GM18951 (cell line): Measurements from ENCODE around the gene RND2.

Experiments
- POLR2A ChIP-seq: IDR thresholded peaks from 4 replicates; pipeline ENCODE4 v1.6.1; 2011; ENCODE audit warnings: mild to moderate bottlenecking; ENCODE audit not compliant: insufficient read length, insufficient read depth; ENCODE audit errors: extremely low read depth
- in situ Hi-C: fragments of 300-500 bp; cut with MboI; formaldehyde crosslinking; loops from one replicate; pipeline ENCODE4 v1.12.0; 2022; ENCODE audit warnings: low sequenced_read_pairs, mixed read lengths, inconsistent platforms; ENCODE audit not compliant: unreplicated experiment

Gene RND2

GRCh38 chr17:43056051-43056450 lies 31.0 kb downstream of the RND2 start:
- in situ Hi-C loops: no loop called here
- no peak for TF ChIP-seq POLR2A

GRCh38 chr17:43062984-43063638 lies 38.1 kb downstream of the RND2 start:
- no peak for TF ChIP-seq POLR2A
- in situ Hi-C loops: no loop called here

- in situ Hi-C loops: no loop called here
- TF ChIP-seq POLR2A: no peak
Observed at GRCh38 chr17:43068570-43069367, 43.7 kb downstream of the RND2 start.

GRCh38 chr17:43069368-43069898 lies 44.4 kb downstream of the RND2 start:
- in situ Hi-C loops: no loop called here
- TF ChIP-seq POLR2A: no peak

- in situ Hi-C loops: no loop called here
- TF ChIP-seq POLR2A: no peak
Observed at GRCh38 chr17:43070257-43070656, 45.2 kb downstream of the RND2 start.

- no peak for TF ChIP-seq POLR2A
- in situ Hi-C loops: no loop called here
Observed at GRCh38 chr17:43070872-43071271, 45.8 kb downstream of the RND2 start.

GRCh38 chr17:43074869-43075268 lies 49.8 kb downstream of the RND2 start:
- in situ Hi-C loops: no loop called here
- no peak for TF ChIP-seq POLR2A

- in situ Hi-C loops: no loop called here
Observed at GRCh38 chr17:43079641-43080302, 54.7 kb downstream of the RND2 start.

More at GRCh38 chr17:43079641-43080302, 54.7 kb downstream of the RND2 start:
- no peak for TF ChIP-seq POLR2A
